Ecto neural progenitor cell (in vitro differentiated cells): ENCODE results near the gene MX2.

Source experiments
- DNase-seq: peaks from one replicate; pipeline ENCODE4 v3.0.0-alpha.2; 2018; ENCODE audit warnings: low spot score

Gene MX2

DNA sequence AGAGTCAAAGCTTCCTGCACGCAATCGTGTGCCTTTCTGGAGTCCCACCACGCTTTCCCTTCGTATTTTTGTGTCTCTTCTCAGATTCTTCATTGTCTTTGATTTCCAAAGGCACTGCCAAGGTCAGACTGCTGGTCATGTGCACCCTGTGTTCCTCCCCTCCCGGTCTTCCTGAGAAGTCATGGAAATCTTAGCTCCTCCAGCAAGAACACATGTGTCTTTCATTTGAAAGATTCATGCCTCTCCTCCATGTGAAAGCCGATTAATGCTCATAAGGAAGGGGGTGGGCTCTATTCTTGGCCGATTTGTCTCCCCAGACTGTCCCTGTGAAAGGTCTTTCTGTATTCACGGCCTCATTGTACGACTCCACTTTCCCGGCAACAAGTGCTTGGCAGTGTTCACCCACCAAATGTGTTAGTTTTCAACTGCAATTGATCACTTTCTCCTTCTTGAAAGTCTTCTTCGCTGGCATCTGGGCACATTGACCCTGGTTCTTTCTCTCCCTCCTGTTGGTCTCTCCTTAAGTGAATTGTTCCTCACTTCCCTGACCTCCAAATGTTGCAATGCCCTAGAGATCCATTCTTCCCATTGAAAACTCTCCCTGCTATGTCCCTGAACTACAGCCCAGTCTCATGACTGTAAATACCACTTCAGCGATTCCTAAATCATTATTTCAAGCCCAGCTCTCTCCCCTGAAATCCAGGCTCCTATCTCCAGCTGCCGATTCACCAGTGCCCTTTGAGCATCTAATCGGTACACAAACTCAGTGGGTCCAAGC is 25.4 kb downstream of the MX2 start:
- no peak for DNase-seq

DNA sequence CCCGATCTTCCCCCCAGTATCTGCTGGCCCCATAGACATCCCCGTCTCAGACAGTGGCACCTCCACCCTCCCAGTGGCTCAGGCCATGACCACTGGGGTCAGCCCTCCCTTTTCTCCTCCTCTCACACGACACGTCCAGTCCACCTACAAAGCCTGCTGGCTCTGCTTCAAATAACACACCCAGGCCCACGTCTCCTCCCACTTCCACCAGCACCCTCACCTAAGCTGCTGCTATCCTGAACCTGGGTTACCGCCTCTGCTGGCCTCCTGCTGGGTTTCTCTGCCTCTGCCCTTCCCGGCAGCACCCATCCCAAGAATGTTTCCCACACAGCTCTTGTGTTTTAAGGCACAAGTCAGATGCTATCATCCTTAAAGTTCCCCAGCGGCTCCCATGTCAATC is 26.0 kb downstream of the MX2 start:
- DNase-seq, result no peak

DNA sequence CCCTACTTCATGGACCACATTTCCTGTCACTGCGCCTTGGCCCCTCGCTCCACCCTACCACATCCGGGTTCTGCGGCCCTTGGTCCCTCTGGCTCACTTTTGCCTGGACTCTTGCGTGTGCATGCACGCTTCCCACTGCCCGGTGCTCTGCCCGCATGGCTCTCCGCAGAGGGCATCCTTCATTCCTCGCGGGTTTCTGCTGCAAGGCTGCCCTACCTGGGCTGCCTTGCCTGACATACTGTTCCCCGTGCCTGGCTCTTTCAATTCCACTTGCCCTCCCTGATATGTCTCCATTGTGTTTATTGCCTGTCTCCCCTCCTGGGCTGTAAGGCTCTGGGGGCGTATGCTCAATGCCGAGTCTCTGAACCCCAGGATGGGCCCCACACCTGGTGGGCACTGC is 26.4 kb downstream of the MX2 start:
- no peak for DNase-seq

DNA sequence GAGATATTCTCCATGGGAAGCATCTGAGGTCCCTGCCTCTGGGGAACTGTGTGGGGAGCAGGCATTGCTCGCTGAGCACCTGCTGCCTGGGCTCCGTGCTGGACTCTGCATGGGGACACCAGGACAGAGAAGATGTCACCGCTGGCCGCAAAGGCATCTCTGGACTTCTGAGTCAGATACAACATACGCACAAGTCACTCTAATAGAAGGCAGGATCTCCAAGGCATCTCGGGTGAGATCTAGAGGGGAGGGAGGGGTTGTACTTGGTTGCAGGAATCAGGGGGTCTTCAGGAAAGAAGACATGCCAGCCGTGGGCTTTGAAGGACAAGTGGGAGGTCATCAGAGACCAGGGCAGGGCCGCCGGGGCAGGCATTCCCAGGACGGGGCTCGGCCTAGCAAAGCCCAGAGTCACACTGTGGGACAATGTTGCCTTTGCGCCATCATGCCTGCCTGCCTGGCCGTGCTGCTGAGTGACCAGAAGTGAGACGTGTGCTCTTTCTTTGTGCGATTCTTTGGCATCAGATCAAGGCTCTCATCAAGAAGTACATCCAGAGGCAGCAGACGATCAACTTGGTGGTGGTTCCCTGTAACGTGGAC is 28.3 kb downstream of the MX2 start:
- DNase-seq, result no peak

DNA sequence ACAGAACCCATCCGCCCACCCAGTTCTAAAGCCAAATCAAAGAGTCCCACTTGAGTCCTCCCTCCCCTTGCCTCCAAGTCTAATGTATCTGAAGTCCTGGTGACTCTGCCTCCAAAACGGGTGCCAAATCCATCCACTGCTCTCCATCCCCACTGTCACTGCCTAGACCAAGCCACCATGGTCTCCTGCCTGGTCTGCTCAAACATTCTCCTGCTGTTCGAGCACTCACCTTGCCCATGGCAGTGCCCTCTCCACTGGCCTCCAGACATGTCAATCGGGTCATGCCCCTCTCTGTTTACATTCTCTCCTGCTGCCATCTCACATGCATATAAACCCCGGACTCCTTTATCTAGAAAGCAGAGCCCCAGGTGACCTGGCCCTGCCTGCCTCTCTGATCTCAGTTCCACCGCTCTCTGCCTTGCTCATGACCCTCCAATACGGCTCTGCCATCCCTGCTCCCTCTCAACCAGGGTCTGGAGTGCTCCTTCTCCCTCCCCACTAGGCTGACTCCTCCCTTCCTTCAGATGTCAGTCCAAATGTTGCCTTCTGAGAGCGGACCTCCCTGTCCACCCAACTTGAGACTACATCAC is 32.1 kb downstream of the MX2 start:
- DNase-seq, result no peak

DNA sequence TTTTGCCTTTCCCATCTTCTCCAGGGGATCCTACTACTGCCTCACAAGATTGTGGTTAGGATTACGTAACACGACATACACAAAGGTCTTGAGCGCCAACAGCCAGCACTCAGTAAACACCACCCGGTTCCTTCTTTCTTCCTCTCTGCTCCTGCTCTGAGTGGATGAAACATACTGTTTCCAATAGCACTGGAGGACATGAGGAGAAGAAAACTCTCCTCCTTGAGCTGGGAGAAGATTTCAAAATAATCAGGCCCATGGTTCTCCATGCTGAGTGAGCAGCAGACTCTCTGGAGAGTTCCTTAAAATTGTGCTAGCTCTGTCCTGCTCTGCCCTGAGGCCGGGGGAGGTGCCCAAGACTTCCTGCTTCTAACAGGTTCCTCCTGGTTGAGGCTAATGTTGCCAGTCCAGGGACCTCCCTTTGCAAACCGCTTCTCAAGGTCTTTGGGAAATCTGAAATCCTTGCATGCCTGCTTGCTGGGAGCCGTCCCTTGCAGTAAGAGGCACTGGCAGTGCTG is 34.8 kb downstream of the MX2 start:
- DNase-seq, result no peak

DNA sequence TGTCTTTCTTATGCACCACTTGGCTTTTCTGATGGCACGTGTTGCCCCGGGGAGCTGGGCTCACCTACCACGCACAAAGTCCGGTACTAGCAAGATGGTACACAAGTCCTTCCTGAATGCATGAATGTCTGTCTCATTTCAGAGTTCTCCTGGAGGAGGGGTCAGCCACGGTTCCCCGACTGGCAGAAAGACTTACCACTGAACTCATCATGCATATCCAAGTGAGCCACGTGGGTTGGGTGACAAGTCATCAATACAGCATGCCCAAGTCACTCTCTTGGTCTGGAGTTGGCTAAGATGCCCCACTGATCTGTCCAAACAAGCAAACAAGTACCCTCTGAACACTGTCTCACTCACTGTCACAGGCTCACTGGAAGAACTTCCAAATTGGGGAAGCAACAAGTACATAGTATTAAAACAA is 35.7 kb downstream of the MX2 start:
- no peak for DNase-seq

DNA sequence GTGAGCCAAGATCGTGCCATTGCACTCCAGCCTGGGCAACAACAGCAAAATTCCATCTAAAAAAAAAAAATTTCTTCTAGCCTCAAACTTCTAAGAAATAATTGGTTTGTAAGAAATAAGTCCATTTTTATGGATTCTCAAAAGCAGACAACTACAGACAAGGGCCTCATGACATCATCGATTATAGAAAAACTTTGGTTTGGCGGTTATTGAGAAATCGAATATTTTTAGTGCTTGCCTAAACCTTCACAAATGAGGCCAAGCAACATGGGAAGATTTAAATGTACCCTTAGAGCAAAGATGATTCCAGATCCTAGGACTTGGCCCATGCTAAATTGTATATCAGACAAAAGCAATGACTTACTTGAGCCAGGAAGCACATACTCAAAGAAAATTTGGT is 36.4 kb downstream of the MX2 start:
- no peak for DNase-seq

DNA sequence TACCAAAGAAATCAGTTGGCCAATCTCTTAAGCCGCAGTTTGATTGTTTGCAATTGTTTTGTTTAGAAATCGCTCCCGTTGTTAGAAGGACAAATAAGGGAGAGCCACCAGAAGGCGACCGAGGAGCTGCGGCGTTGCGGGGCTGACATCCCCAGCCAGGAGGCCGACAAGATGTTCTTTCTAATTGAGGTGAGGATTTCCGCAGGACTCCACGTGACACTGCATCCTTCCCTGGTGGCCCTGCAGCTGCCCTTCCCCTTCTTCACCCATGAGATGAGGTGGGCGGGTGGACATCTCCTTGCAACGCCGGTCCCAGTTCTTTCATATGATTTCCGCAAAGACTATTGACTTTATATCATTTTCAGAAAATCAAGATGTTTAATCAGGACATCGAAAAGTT is 37.0 kb downstream of the MX2 start:
- DNase-seq, result no peak

DNA sequence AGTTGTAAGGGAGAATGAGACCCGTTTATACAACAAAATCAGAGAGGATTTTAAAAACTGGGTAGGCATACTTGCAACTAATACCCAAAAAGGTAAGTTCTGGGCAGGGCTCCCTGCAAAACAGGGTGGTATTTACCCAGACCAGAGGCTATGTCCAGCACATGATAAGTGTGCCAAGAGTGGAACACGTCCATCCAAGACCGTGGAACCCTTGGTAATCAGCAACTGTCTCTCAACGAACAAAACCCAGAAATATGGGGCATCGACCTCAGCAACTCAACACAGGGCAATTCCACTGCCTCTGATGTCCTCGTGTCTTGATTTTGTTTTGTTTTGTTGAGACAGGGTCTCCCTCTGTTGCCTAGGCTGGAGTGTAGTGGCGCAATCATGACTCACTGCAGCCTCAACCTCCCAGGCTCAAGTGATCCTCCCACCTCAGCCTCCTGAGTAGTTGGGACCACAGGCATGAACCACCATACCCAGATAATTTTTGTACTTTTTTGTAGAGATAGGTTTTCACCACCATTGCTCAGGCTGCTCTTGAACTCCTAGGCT is 37.5 kb downstream of the MX2 start:
- DNase-seq, result no peak

DNA sequence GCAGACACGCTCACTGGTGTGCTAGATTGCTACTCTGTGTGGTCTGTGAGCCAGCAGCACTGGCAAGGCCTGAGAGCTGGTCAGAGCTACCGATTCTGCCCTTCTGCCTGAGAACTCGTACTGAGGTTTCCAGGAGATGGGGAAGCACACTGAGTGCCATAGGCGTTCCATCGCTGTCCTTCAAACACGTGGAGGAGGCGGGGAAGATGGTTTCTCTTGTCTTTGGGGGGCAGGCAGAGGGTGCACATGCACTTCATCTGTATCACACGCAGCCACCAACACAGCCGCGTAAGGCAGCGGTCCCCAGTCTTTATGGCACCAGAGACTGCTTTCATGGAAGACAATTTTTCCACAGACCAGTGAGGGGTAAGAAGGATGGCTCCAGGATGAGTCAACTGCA is 40.4 kb downstream of the MX2 start:
- DNase-seq, result no peak

DNA sequence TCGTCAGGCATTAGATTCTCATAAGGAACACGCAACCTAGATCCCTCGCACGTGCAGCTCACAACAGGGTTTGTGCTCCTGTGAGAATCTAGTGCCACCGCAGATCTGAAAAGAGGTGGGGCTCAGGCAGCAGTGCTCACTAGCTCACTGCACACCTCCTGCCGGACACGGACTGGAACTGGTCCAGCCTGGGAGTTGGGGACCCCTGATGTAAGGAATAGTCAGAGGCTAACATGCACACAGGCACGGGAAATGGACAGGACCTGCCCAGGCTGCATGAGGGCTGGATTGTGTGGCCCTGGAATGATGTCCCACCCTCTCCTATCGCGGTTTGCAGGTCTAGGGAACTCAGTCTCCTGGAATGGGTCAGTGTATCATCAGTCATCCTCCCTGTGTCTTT is 41.0 kb downstream of the MX2 start:
- no peak for DNase-seq

DNA sequence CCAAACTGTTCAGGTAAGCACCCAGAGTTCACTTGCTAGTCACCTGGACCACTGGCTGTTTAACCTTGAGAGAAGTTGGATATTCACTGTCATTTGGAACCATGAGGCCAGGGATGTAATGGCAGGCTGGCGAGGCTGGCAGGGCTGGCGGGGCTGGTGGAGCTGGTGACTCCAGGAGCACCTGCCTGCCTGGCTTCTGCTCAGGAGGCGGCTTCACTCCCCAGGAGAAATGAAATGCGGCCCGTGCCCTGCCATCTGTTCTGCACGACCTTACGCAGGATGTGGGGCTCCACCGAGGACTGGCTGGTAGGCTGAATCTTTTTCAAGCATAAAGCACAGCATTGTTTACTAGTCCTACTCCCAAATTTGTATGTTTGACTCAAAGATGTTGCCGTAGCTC is 41.5 kb downstream of the MX2 start:
- no peak for DNase-seq

DNA sequence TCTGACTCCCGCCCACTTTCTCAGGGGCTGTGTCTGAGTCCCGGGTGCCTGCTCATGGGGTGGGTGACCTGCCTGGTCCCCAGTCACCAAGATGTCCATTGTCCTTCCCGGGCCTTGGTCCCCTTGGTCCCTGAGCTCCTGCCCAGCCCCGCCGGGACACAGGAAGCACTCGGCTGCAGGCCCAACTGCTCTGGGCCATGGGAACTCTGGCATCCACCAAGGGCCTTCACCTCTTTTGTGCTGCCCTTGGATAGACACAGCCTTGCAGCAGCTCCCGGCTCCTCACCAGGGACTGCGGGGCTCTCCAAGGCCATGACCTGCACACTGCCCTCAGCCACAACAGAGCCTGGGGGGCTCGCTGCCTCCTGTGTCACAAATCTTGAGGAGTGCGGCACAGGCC is 42.1 kb downstream of the MX2 start:
- no peak for DNase-seq

DNA sequence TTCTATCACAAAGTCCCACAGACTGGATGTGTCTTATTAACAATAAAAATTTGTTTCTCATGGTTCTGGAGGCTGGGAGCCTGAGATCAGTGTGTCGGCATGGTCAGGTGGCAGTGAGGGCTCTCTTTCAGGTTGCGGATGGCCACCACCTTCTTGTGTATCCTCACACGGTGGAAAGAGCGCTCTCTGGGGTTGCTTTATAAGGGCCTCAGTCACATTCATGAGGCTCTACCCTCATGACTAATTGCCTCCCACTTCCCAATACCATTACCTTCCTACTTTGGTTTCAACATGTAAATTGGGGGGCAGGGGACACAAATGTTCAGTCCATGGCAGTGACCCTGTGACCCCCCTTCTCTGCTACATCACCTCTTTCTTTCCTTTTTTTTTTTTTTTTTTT is 43.5 kb downstream of the MX2 start:
- DNase-seq, result no peak

DNA sequence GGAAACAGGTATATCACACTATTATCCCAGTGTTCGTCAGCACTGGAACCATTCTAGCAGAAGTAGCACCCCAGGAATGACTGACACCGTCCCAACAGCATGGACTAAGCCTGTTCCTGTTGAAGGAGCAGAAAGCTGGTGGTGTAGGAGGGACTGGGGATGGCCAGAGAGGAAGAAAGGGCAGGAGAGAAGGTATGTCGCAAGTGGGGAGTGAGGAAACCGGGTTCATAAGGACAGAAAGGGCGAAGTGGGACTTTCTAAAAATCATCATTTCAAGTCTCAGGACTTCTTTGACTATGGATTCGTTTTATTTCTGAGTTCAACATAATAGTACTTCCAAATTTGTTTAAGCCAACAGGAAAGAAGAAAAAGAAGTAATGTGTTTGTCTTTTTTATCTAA is 44.5 kb downstream of the MX2 start:
- no peak for DNase-seq

DNA sequence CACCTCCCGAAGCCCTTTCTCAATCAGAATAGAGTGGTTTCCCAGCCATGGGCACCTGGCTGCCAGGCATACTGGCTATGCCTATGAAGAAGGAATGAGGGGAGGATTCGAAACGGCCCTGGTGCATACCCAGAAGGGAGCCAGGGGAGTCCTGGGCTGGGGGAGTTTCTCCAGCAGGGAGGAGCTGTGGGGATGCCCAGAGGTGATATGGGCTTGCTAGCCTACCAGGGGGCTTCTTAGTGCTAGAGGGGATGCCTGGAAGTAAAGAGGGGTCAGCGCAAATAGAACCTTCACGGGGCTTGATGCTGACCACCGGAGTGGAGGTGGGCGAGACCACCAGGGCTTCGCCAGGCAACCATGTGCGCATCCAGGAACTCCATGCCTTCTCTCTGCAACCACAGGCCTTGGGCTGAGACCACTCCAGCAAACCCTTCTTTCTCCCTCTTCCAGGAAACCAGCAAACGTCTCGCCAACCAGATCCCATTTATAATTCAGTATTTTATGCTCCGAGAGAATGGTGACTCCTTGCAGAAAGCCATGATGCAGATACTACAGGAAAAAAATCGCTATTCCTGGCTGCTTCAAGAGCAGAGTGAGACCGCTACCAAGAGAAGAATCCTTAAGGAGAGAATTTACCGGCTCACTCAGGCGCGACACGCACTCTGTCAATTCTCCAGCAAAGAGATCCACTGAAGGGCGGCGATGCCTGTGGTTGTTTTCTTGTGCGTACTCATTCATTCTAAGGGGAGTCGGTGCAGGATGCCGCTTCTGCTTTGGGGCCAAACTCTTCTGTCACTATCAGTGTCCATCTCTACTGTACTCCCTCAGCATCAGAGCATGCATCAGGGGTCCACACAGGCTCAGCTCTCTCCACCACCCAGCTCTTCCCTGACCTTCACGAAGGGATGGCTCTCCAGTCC is 46.0 kb downstream of the MX2 start:
- no peak for DNase-seq

DNA sequence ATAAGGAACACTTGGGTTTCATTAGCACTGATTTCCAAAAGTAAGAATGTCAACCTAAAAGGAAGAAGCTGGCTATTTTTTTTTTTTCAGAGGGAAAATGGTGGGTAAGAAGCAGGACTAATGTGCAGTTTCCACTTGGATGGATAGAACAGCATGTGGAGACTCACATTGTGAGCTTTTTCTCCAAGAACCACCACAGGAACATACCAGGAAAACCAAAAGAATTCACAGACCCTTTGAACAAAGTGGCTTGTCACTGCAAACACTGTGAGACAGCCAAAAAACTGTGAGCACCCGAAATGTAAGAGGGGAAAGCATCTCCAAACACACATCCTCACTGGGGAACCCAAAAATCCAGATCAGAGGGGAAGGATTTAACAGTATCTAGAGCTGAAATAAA is 48.5 kb downstream of the MX2 start:
- no peak for DNase-seq

DNA sequence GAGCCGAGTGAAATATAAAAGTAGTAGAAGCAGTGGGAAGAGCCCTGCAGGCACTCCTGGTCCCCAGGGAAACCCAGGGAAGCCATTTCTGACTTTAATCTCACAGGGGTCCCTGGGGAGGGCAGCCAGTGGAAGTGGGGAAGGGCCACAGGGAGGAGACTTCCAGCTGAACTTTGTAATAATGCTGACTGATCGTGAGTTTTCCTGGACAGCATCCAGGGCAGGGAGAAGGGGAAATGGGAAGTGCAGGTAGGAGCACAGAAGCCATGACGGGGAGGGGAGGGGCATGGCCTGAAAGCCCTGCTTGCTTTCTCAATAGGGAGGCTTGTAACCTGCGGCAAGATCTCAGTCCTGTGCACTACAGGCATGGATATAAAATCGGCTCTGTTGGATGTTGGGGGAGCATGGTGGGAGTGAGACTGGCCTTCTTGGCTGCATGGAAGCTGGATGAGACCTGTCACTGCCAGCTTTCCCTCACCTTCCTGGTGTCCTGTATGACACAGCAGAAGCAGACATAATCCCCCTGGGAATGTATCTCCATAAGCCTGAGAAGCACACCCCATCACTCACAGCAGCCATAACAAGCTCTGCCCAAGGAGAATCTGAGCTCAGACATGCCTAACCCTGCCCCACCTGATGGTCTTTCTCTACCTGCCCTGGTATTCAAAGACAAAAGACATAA is 49.1 kb downstream of the MX2 start:
- DNase-seq, result no peak

DNA sequence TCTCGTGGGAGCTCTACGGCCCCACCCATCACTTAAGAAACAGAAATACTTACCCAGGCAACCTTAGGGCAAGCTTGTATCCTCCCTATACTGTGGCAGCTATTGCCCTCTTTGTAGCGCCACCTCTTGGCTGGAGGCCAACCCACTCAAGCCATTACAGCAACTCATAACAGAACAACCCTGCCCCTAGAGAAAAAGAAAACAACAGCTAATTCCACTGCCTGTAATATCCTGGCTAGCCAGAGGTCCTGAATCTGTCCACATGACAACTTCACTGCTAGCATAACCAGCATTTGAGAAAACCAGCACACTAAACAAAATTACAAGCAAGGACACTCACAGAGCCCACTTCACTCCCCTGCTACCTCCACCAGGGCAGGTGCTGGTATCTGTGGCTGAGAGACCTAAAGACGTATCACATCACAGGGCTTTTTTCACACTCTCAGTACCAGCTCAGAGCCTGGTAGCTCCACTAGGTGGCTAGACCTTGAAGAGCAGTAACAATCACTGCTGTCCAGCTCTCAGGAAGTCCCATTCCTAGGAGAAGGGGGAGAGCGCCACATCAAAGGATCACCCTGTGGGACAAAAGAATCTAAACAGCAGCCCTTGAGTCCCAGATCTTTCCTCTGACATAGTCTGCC is 49.7 kb downstream of the MX2 start:
- no peak for DNase-seq

DNA sequence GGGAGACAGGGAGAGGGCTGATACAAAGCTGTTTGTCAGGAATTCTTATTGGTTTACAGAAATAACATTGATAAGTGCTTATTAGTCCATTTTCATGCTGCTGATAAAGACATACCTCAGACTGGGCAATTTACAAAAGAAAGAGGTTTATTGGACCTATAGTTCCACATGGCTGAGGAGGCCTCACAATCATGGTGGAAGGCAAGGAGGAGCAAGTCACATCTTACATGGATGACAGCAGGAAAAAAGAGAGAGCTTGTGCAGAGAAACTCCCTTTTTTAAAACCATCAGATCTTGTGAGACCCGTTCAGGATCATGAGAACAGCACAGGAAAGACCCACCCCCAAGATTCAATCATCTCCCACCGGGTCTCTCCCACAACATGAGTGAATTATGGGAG is 55.7 kb downstream of the MX2 start:
- DNase-seq, result peak; percentile 14
